GM21619 (cell line): Measurements from ENCODE around the gene KCNA5.

ENCODE experiments used
- ATAC-seq: cut with Tn5 transposase; IDR thresholded peaks from one replicate; pipeline ENCODE4 v1.9.1; 2021; ENCODE audit not compliant: unreplicated experiment

The KCNA5 gene

GRCh38 chr12:5026342-5026938, 17.2 kb upstream of the KCNA5 start:
- no peak for ATAC-seq

GRCh38 chr12:5027046-5027821, 16.4 kb upstream of the KCNA5 start:
- ATAC-seq: no peak

GRCh38 chr12:5030066-5030465, 13.6 kb upstream of the KCNA5 start:
- ATAC-seq: no peak

GRCh38 chr12:5031242-5031641, 12.4 kb upstream of the KCNA5 start:
- ATAC-seq: no peak

- ATAC-seq: no peak
These were observed 11.7 kb upstream of the KCNA5 start for GRCh38 chr12:5031958-5032357.

GRCh38 chr12:5032821-5033220, 10.9 kb upstream of the KCNA5 start:
- no peak for ATAC-seq

GRCh38 chr12:5033883-5034282, 9.8 kb upstream of the KCNA5 start:
- no peak for ATAC-seq

- no peak for ATAC-seq
These were observed 9.1 kb upstream of the KCNA5 start for GRCh38 chr12:5034603-5035002.

GRCh38 chr12:5035618-5036017, 8.1 kb upstream of the KCNA5 start:
- ATAC-seq: no peak

GRCh38 chr12:5036031-5036430, 7.6 kb upstream of the KCNA5 start:
- no peak for ATAC-seq

- ATAC-seq: no peak
These were observed 5.8 kb upstream of the KCNA5 start for GRCh38 chr12:5037795-5038357.

GRCh38 chr12:5038781-5039311, 4.8 kb upstream of the KCNA5 start:
- no peak for ATAC-seq

GRCh38 chr12:5039815-5040214, 3.9 kb upstream of the KCNA5 start:
- no peak for ATAC-seq

GRCh38 chr12:5040368-5040767, 3.3 kb upstream of the KCNA5 start:
- ATAC-seq: no peak

GRCh38 chr12:5044420-5045295, 979 bp downstream of the KCNA5 start:
- no peak for ATAC-seq

GRCh38 chr12:5047094-5047493, 3.4 kb downstream of the KCNA5 start:
- no peak for ATAC-seq

- no peak for ATAC-seq
These were observed 4.0 kb downstream of the KCNA5 start for GRCh38 chr12:5047729-5048128.

- no peak for ATAC-seq
These were observed 6.9 kb downstream of the KCNA5 start for GRCh38 chr12:5050542-5050941.

- ATAC-seq: no peak
These were observed 7.7 kb downstream of the KCNA5 start for GRCh38 chr12:5051334-5051733.

- ATAC-seq: no peak
These were observed 8.2 kb downstream of the KCNA5 start for GRCh38 chr12:5051913-5052312.

GRCh38 chr12:5052348-5052747, 8.7 kb downstream of the KCNA5 start:
- ATAC-seq: no peak
